Renal cortex interstitium (tissue), 11 donors: Measurements from ENCODE around the gene TXNL4B. TPM values are rescaled to one million over a fixed set of nuclear protein-coding genes. Genes with fewer than 3 reads are reported as not detected.

Experiments used
- DNase-seq, 11 donors: peaks; one replicate each; pipeline ENCODE4 v3.0.0-alpha.2; 2013; ENCODE audit warnings: low read depth in 9 of 11, low spot score in 4 of 11; ENCODE audit errors: extremely low read depth in 1 of 11
- polyA plus RNA-seq, 3 donors: library from polyadenylated mRNA; unstranded; fragments of 120-200 nt; gene quantifications; one replicate each; pipeline ENCODE4 v1.2.1, GENCODE V29; 2013; ENCODE audit not compliant: insufficient read length in 3 of 3

TXNL4B gene
- polyA plus RNA-seq, 3 donors = 19.5 to 20.2 (median 19.9) TPM

- DNase-seq = no peak
Observed at GRCh38 chr16:72051818-72052217, 41.6 kb downstream of the TXNL4B start.

GRCh38 chr16:72050769-72051464 is 42.5 kb downstream of the TXNL4B start:
- no peak for DNase-seq

- DNase-seq = no peak
Observed at GRCh38 chr16:72049110-72049509, 44.3 kb downstream of the TXNL4B start.

GRCh38 chr16:72044825-72045359 is 48.5 kb downstream of the TXNL4B start:
- no peak for DNase-seq

GRCh38 chr16:72044296-72044695 is 49.1 kb downstream of the TXNL4B start:
- no peak for DNase-seq

- no peak for DNase-seq
Observed at GRCh38 chr16:72043539-72043938, 49.9 kb downstream of the TXNL4B start.

- no peak for DNase-seq
Observed at GRCh38 chr16:72043058-72043457, 50.4 kb downstream of the TXNL4B start.

- peak in 8 of 11 donors; percentile 6 to 22 (median 16) for DNase-seq
Observed at GRCh38 chr16:72042157-72042660, 51.2 kb downstream of the TXNL4B start.

GRCh38 chr16:72036098-72036497 is 57.3 kb downstream of the TXNL4B start:
- no peak for DNase-seq

Other genes with a start within 250 kb of the TXNL4B start
- gene ATXN1L, start 247.6 kb downstream of the TXNL4B start, polyA plus RNA-seq = 10 to 100 TPM; 34.9 to 36.6 (median 35.5) TPM
- 10 to 100 TPM; 19.5 to 25.8 (median 20.5) TPM for gene ZNF821, start 209.4 kb downstream of the TXNL4B start, polyA plus RNA-seq
- gene IST1, start 198.1 kb downstream of the TXNL4B start, polyA plus RNA-seq = 100 to 1,000 TPM; 255 to 338 (median 304) TPM
- gene PKD1L3, start 93.2 kb downstream of the TXNL4B start, polyA plus RNA-seq = under 1 TPM; 0.06 to 0.14 (median 0.12) TPM
- 10 to 100 TPM; 14.6 to 20.7 (median 15.2) TPM for gene DHODH, start 84.9 kb downstream of the TXNL4B start, polyA plus RNA-seq
- gene HP, start 39.1 kb downstream of the TXNL4B start, polyA plus RNA-seq = under 1 TPM; 0.59 to 0.99 (median 0.85) TPM
- not detected for gene HPR, start 30.4 kb downstream of the TXNL4B start, polyA plus RNA-seq
- gene DHX38, start 227 bp upstream of the TXNL4B start, polyA plus RNA-seq = 10 to 100 TPM; 71.0 to 76.8 (median 76.1) TPM
- gene PMFBP1, start 78.5 kb upstream of the TXNL4B start, polyA plus RNA-seq = 1 to 10 TPM; 2.9 to 7.6 (median 4.2) TPM